ENCODE results near the gene CEBPE. TPM values are rescaled to one million over a fixed set of nuclear protein-coding genes. Genes with fewer than 3 reads are reported as not detected.

Gene CEBPE
- total RNA-seq, 1 experiment from 2014 or later: not detected

DNA sequence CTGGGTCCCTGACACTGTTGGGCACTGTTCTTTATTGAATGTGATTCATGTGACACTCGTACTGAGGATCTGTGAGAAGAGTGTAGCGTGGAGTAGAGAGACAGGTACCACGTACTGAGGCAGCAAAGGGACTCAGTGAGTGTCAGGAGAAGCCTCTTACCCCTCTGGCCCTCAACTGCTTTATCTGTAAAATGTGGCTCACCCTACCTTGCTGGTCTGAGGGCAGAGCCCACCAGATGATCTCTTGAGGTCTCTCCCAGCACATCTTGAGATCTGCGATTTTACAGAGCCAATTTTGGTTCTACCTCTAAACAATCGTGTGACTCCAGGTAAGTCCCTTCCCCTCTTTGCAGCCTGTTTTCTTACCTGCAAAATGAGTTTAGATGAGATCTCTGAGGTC, 3.1 kb downstream of the CEBPE start:
- no TSS peak for BruUV-seq (replicated peaks)
- TF ChIP-seq CTCF (IDR thresholded peaks at IDR 0.05; ENCODE audit: unreplicated experiment): no peak
- CTCF ChIA-PET: interaction anchor here (1.2 kb wide), 1 partner anchor 47 kb away, joined by 3 read pairs; no protein-coding TSS in a partner anchor
- H3K36me3 Mint-ChIP-seq (ENCODE audit: insufficient read depth, unreplicated experiment): no peaks in the 10 kb centered on the region
- H3K4me1 Mint-ChIP-seq (ENCODE audit: low read depth, unreplicated experiment): peaks cover 17% of the 10 kb centered on the region
- no peaks in the 10 kb centered on the region for H3K9me3 Mint-ChIP-seq (ENCODE audit: low read depth, unreplicated experiment)
- intact Hi-C loops (cut with micrococcal nuclease; ENCODE audit: unreplicated experiment): no loop called here
- no peak overlapping the region for H3K4me3 Mint-ChIP-seq (ENCODE audit: low read depth, unreplicated experiment)
- DNase-seq: no peak
- no peak overlapping the region for H3K27ac Mint-ChIP-seq (ENCODE audit: unreplicated experiment)
- peaks cover 5% of the 10 kb centered on the region for H3K27me3 Mint-ChIP-seq (ENCODE audit: unreplicated experiment)

DNA sequence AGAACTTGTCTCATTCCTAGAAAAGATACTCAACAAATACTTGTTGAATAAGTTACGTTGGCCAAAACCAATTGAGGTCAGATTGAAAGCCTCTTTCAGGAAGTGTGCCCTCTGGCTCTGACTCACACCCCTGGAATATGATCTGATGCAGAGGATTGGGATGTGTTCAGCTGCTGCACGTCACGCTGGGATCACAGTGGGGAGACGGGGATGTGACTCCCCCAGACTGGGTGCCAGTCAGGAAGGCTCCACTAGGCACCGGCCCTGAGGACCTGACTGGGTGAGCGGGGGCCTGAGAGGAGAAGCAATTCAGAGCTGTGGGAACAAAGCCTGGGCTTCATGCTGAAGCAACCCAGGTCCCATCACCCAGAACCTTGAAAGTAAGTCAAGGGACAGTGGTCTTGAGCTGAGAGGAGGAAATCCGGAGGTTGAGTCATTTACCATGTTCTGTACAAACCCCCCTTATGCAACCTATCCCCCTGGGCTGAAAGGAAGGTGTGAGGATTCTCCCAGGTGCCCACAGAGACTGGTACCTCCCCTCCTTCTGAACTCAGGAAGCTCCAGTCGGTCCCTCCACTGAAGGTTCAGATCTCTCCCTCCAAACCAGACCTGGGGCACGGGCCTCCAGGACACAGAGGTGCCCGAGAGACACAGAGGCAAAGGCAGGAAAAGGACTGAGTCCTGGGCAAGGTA, 3.9 kb downstream of the CEBPE start:
- CTCF ChIA-PET: interaction anchor here (0.6 to 1.2 kb wide), 2 partner anchors 46 to 84 kb away, joined by 3 read pairs; no protein-coding TSS in a partner anchor
- Mint-ChIP-seq H3K9me3 (ENCODE audit: low read depth, unreplicated experiment) (no peaks in the 10 kb centered on the region), H3K27me3 (ENCODE audit: unreplicated experiment) (no peaks in the 10 kb centered on the region), H3K36me3 (ENCODE audit: insufficient read depth, unreplicated experiment) (no peaks in the 10 kb centered on the region), H3K4me3 (ENCODE audit: low read depth, unreplicated experiment) (no peak overlapping the region), H3K4me1 (ENCODE audit: low read depth, unreplicated experiment) (peaks cover 12% of the 10 kb centered on the region), H3K27ac (ENCODE audit: unreplicated experiment) (no peak overlapping the region)
- no peak for TF ChIP-seq CTCF (IDR thresholded peaks at IDR 0.05; ENCODE audit: unreplicated experiment)
- peak; percentile 58 for DNase-seq
- TSS peak; percentile 75 for BruUV-seq (replicated peaks)
- intact Hi-C loops (cut with micrococcal nuclease; ENCODE audit: unreplicated experiment): no loop called here

DNA sequence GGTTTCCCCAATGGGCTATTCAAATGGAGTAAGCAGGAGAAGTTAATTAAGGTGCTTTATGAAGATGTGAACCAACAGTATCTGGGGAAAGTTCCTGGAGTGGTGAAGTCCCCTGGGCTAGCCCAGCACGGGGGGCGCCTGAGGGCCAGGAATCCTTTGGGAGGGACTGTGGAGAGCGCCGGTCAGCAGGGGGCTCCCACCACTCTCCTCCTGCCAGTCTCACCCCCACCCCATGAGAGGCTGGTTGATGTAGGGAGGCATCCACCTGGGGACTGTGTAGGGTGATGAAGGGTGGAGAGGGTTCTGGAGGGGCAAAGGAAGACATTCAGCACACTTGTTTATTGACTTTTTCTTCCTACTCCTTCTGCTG, 4.4 kb downstream of the CEBPE start:
- DNase-seq: no peak
- no peaks in the 10 kb centered on the region for H3K27me3 Mint-ChIP-seq (ENCODE audit: unreplicated experiment)
- no peaks in the 10 kb centered on the region for H3K9me3 Mint-ChIP-seq (ENCODE audit: low read depth, unreplicated experiment)
- no peak overlapping the region for H3K4me3 Mint-ChIP-seq (ENCODE audit: low read depth, unreplicated experiment)
- no peak overlapping the region for H3K27ac Mint-ChIP-seq (ENCODE audit: unreplicated experiment)
- H3K4me1 Mint-ChIP-seq (ENCODE audit: low read depth, unreplicated experiment): peaks cover 12% of the 10 kb centered on the region
- H3K36me3 Mint-ChIP-seq (ENCODE audit: insufficient read depth, unreplicated experiment): no peaks in the 10 kb centered on the region
- intact Hi-C loops (cut with micrococcal nuclease; ENCODE audit: unreplicated experiment): no loop called here
- CTCF ChIA-PET: interaction anchor here (0.6 to 1.2 kb wide), 2 partner anchors 46 to 85 kb away, joined by 3 read pairs; no protein-coding TSS in a partner anchor
- BruUV-seq (replicated peaks): no TSS peak
- TF ChIP-seq CTCF (IDR thresholded peaks at IDR 0.05; ENCODE audit: unreplicated experiment): no peak

- TF ChIP-seq CTCF (IDR thresholded peaks at IDR 0.05; ENCODE audit: unreplicated experiment): no peak
- peaks cover 12% of the 10 kb centered on the region for H3K4me1 Mint-ChIP-seq (ENCODE audit: low read depth, unreplicated experiment)
- CTCF ChIA-PET: no interaction called here
- no peaks in the 10 kb centered on the region for H3K9me3 Mint-ChIP-seq (ENCODE audit: low read depth, unreplicated experiment)
- no peak for DNase-seq
- H3K27ac Mint-ChIP-seq (ENCODE audit: unreplicated experiment): no peak overlapping the region
- intact Hi-C loops (cut with micrococcal nuclease; ENCODE audit: unreplicated experiment): no loop called here
- no TSS peak for BruUV-seq (replicated peaks)
- no peaks in the 10 kb centered on the region for H3K27me3 Mint-ChIP-seq (ENCODE audit: unreplicated experiment)
- no peaks in the 10 kb centered on the region for H3K36me3 Mint-ChIP-seq (ENCODE audit: insufficient read depth, unreplicated experiment)
- no peak overlapping the region for H3K4me3 Mint-ChIP-seq (ENCODE audit: low read depth, unreplicated experiment)
These were observed 5.0 kb downstream of the CEBPE start for GRCh38 chr14:23114120-23114458.

All from Calu3 (cell line).